B cell (primary cell): ENCODE measurements around the gene CRYBA2. TPM values are rescaled to one million over a fixed set of nuclear protein-coding genes. Genes with fewer than 3 reads are reported as not detected.

ENCODE experiments used
- ATAC-seq: fragments of 200-7000 bp; cut with Tn5 transposase; one replicate; pipeline ENCODE4 v1.10.0; 2021; ENCODE audit warnings: low read depth, mild to moderate bottlenecking, moderate number of reproducible peaks, moderate library complexity
- CTCF ChIA-PET: fragments of 350-600 bp; sonication (Branson Sonifier 250); formaldehyde crosslinking; loops from one replicate; lab custom pipeline; 2021; ENCODE audit warnings: antibody characterized with exemption, inconsistent platforms; lab: Charles Lee
- POLR2A ChIA-PET: fragments of 350-600 bp; sonication (Branson Sonifier 250); formaldehyde crosslinking; loops from one replicate; lab custom pipeline; 2021; ENCODE audit warnings: antibody characterized with exemption; lab: Charles Lee
- DNase-seq: peaks from one replicate; pipeline ENCODE4 v3.0.0; 2013
- H2AFZ ChIP-seq: 2 replicates; pipeline ENCODE4 v1.6.1; 2012; ENCODE audit warnings: mild to moderate bottlenecking, low read depth, low read length; ENCODE audit not compliant: insufficient read depth, poor library complexity, severe bottlenecking
- H3K27ac ChIP-seq, 2 donors: 1 replicate in 1 of 2; 2 replicates in 1 of 2; pipeline ENCODE4 v1.5.1; 2012 to 2013; ENCODE audit warnings: low read length in 2 of 2, mild to moderate bottlenecking in 2 of 2, moderate library complexity in 1 of 2
- H3K27me3 ChIP-seq, 4 experiments: fragments of 200-600 bp in 1 of 4; sonication (generic) in 1 of 4; replicated peaks in 1 of 4; 1 replicate in 2 of 4; 2 replicates in 2 of 4; pipeline versions ENCODE4 v1.6.1 to v1.7.0; 2013 to 2016; ENCODE audit warnings: low read length in 3 of 4, mild to moderate bottlenecking in 2 of 4, mixed read lengths in 1 of 4, moderate library complexity in 1 of 4; ENCODE audit not compliant: insufficient read depth in 4 of 4, control insufficient read depth in 3 of 4; ENCODE audit errors: control extremely low read depth in 1 of 4
- H3K36me3 ChIP-seq, 2 experiments: replicated peaks in 1 of 2; 1 replicate in 1 of 2; 2 replicates in 1 of 2; pipeline versions ENCODE4 v1.6.1 to v1.7.1; 2013; ENCODE audit warnings: low read length in 1 of 2; ENCODE audit not compliant: insufficient read depth in 2 of 2, control insufficient read depth in 1 of 2; ENCODE audit errors: control extremely low read depth in 1 of 2, extremely low read depth in 1 of 2
- H3K4me1 ChIP-seq, 2 donors: fragments of 200-600 bp in 1 of 2; sonication (generic) in 1 of 2; 1 replicate in 1 of 2; 2 replicates in 1 of 2; pipeline versions ENCODE4 v1.5.1 to v1.6.1; 2013 to 2017; ENCODE audit warnings: low read length in 2 of 2; ENCODE audit not compliant: control insufficient read depth in 2 of 2, insufficient read depth in 2 of 2
- H3K4me2 ChIP-seq: replicated peaks from 2 replicates; pipeline ENCODE3; 2012; ENCODE audit warnings: mild to moderate bottlenecking, low read depth, low read length; ENCODE audit not compliant: poor library complexity, severe bottlenecking
- H3K4me3 ChIP-seq, 5 experiments: fragments of 200-600 bp in 1 of 5; sonication (generic) in 1 of 5; 1 replicate in 3 of 5; 2 replicates in 2 of 5; pipeline versions ENCODE4 v1.5.1 to v1.7.0; 2011 to 2016; ENCODE audit warnings: low read length in 4 of 5, mild to moderate bottlenecking in 4 of 5, low read depth in 2 of 5, control low read depth in 1 of 5, moderate library complexity in 1 of 5; ENCODE audit not compliant: insufficient read depth in 1 of 5; ENCODE audit errors: control extremely low read depth in 1 of 5, extremely low read depth in 1 of 5
- H3K79me2 ChIP-seq: fragments of 200-600 bp; sonication (generic); one replicate; pipeline ENCODE4 v1.6.0; 2016; ENCODE audit warnings: low read length; ENCODE audit not compliant: control insufficient read depth, insufficient read depth
- H3K9ac ChIP-seq: fragments of 200-600 bp; sonication (generic); 2 replicates; pipeline ENCODE4 v1.6.1; 2017; ENCODE audit warnings: mild to moderate bottlenecking, low read length, moderate library complexity
- H3K9me3 ChIP-seq, 3 donors: one replicate each; pipeline versions ENCODE4 v1.6.1 to v1.7.1; 2013; ENCODE audit warnings: low read length in 2 of 3; ENCODE audit not compliant: control insufficient read depth in 2 of 3, insufficient read depth in 1 of 3; ENCODE audit errors: control extremely low read depth in 1 of 3
- H4K20me1 ChIP-seq: 2 replicates; pipeline ENCODE4 v1.6.0; 2012; ENCODE audit warnings: mild to moderate bottlenecking, low read length; ENCODE audit not compliant: insufficient read depth, control insufficient read depth, poor library complexity, severe bottlenecking
- H3K27ac Mint-ChIP-seq: one replicate; pipeline ENCODE4 v1.8.0; 2021; ENCODE audit warnings: mixed read lengths
- H3K27me3 Mint-ChIP-seq: one replicate; pipeline ENCODE4 v1.8.0; 2021; ENCODE audit warnings: mixed read lengths
- H3K4me1 Mint-ChIP-seq: one replicate; pipeline ENCODE4 v1.8.0; 2021; ENCODE audit warnings: mixed read lengths
- H3K4me3 Mint-ChIP-seq: one replicate; pipeline ENCODE4 v1.8.0; 2021; ENCODE audit warnings: mixed read lengths
- H3K9me3 Mint-ChIP-seq: one replicate; pipeline ENCODE4 v1.8.0; 2022; ENCODE audit warnings: mixed read lengths; ENCODE audit not compliant: insufficient read depth
- CTCF ChIP-seq: fragments of 200-600 bp; IDR thresholded peaks from one replicate; pipeline ENCODE4 v1.8.0; 2022; ENCODE audit warnings: antibody characterized with exemption, mild to moderate bottlenecking
- EZH2 ChIP-seq: IDR thresholded peaks from 2 replicates; pipeline ENCODE4 v1.6.1; 2012; ENCODE audit warnings: borderline replicate concordance, low read depth, mild to moderate bottlenecking, moderate library complexity, low read length; ENCODE audit not compliant: insufficient read depth, poor library complexity, severe bottlenecking
- WGBS: methylation state at CpG from one replicate; pipeline ENCODE4 v1.1.5; 2013; ENCODE audit warnings: missing lambda C conversion rate; ENCODE audit not compliant: insufficient coverage; 5-methylcytosine and 5-hydroxymethylcytosine counted together
- intact Hi-C: fragments of 100-400 bp; cut with micrococcal nuclease; formaldehyde crosslinking; loops from one replicate; pipeline ENCODE4 v1.10.0; 2022
- polyA plus RNA-seq: library from polyadenylated mRNA; depleted of rRNA; stranded (reverse); fragments of >200 nt; gene quantifications from 2 replicates; pipeline ENCODE4 v1.2.3, GENCODE V29; 2012
- total RNA-seq, 2 donors: library from RNA; stranded (reverse); fragments of 120-200 nt in 1 of 2; gene quantifications; 1 replicate in 1 of 2; 2 replicates in 1 of 2; pipeline versions ENCODE4 v1.2.3 to v1.2.4, GENCODE V29; 2013 to 2022

Gene CRYBA2
- total and polyA plus RNA-seq, 2 donors (not counting 1 experiment from before 2014, with no cell fraction given): not detected

- H3K9me3 ChIP-seq: no peaks in the 10 kb centered on the region
- H3K27ac Mint-ChIP-seq: no peak overlapping the region
- H3K27ac ChIP-seq: no peak overlapping the region
- H3K9ac ChIP-seq: no peak overlapping the region
- H3K4me1 Mint-ChIP-seq: no peaks in the 10 kb centered on the region
- no peak overlapping the region for H3K4me2 ChIP-seq
- no peak for TF ChIP-seq CTCF
- TF ChIP-seq EZH2: no peak
- no peak overlapping the region for H2AFZ ChIP-seq
- no peaks in the 10 kb centered on the region for H3K4me1 ChIP-seq
- H3K4me3 ChIP-seq: no peak overlapping the region
- CTCF ChIA-PET: interaction anchor here (0.9 kb wide), 1 partner anchor 10 kb away, joined by 3 read pairs; no protein-coding TSS in a partner anchor
- no peaks in the 10 kb centered on the region for H3K9me3 Mint-ChIP-seq
- 93% methylated on average over 11 of the region's 12 CpGs for WGBS
- H3K27me3 Mint-ChIP-seq: peaks cover 23% of the 10 kb centered on the region
- H3K79me2 ChIP-seq: no peaks in the 10 kb centered on the region
- ATAC-seq (no peak), DNase-seq (no peak)
- H3K27me3 ChIP-seq: peaks cover 0 to 14% (median 1%) of the 10 kb centered on the region in 4 experiments
- no peaks in the 10 kb centered on the region for H4K20me1 ChIP-seq
- H3K36me3 ChIP-seq: no peaks in the 10 kb centered on the region
- H3K4me3 Mint-ChIP-seq: no peak overlapping the region
- intact Hi-C loops: no loop called here
- POLR2A ChIA-PET: no interaction called here
Observed at GRCh38 chr2:219022041-219022440, 28.8 kb upstream of the CRYBA2 start.

GRCh38 chr2:219021591-219021990, 28.4 kb upstream of the CRYBA2 start:
- H3K9ac ChIP-seq: no peak overlapping the region
- no peak overlapping the region for H3K27ac ChIP-seq
- H3K4me3 ChIP-seq: no peak overlapping the region
- no peak overlapping the region for H2AFZ ChIP-seq
- Mint-ChIP-seq H3K27me3 (peaks cover 27% of the 10 kb centered on the region), H3K4me3 (no peak overlapping the region), H3K4me1 (no peaks in the 10 kb centered on the region), H3K9me3 (no peaks in the 10 kb centered on the region), H3K27ac (no peak overlapping the region)
- DNase-seq (no peak), ATAC-seq (no peak)
- intact Hi-C loops: no loop called here
- H3K27me3 ChIP-seq: peaks cover 0 to 14% (median 1%) of the 10 kb centered on the region in 4 experiments
- H3K9me3 ChIP-seq: no peaks in the 10 kb centered on the region
- CTCF ChIA-PET: no interaction called here
- H3K79me2 ChIP-seq: no peaks in the 10 kb centered on the region
- no peaks in the 10 kb centered on the region for H3K36me3 ChIP-seq
- POLR2A ChIA-PET: no interaction called here
- H4K20me1 ChIP-seq: no peaks in the 10 kb centered on the region
- H3K4me2 ChIP-seq: no peak overlapping the region
- WGBS: 82% methylated on average over 9 of the region's 9 CpGs
- TF ChIP-seq CTCF: no peak
- no peak for TF ChIP-seq EZH2
- H3K4me1 ChIP-seq: no peaks in the 10 kb centered on the region
